ENCODE data around the gene PRKN. TPM values are rescaled to one million over a fixed set of nuclear protein-coding genes. Genes with fewer than 3 reads are reported as not detected.
"Not testable (repeated sequence)": the region's sequence is repeated elsewhere in the genome, so short reads cannot be mapped to it uniquely, and the experiment has no call there.

Gene PRKN
- total RNA-seq, 4 donors from 2014 or later: 8.4 to 44.8 (median 12.6) TPM

GRCh38 chr6:161508341-161508740 is 1219.2 kb downstream of the PRKN start:
- no peak for TF ChIP-seq CTCF (IDR thresholded peaks at IDR 0.05)
- DNase-seq (ENCODE audit: low spot score): no peak
- ATAC-seq (ENCODE audit: low FRiP score): no peak

- DNase-seq (ENCODE audit: low spot score): no peak
- no peak for TF ChIP-seq CTCF (IDR thresholded peaks at IDR 0.05)
- no peak for ATAC-seq (ENCODE audit: low FRiP score)
Observed at GRCh38 chr6:161507375-161507774, 1220.2 kb downstream of the PRKN start.

GRCh38 chr6:161503570-161503969 is 1224.0 kb downstream of the PRKN start:
- DNase-seq (ENCODE audit: low spot score): no peak
- ATAC-seq (ENCODE audit: low FRiP score): no peak
- TF ChIP-seq CTCF (IDR thresholded peaks at IDR 0.05): no peak

GRCh38 chr6:161498881-161499280 is 1228.7 kb downstream of the PRKN start:
- DNase-seq (ENCODE audit: low spot score) (no peak), ATAC-seq (ENCODE audit: low FRiP score) (no peak)
- TF ChIP-seq CTCF (IDR thresholded peaks at IDR 0.05): no peak

GRCh38 chr6:161498359-161498758 is 1229.2 kb downstream of the PRKN start:
- ATAC-seq (ENCODE audit: low FRiP score): no peak
- no peak for TF ChIP-seq CTCF (IDR thresholded peaks at IDR 0.05)
- DNase-seq (ENCODE audit: low spot score): no peak

- no peak for DNase-seq (ENCODE audit: low spot score)
- ATAC-seq (ENCODE audit: low FRiP score): no peak
- TF ChIP-seq CTCF (IDR thresholded peaks at IDR 0.05): no peak
Observed at GRCh38 chr6:161496941-161497340, 1230.6 kb downstream of the PRKN start.

GRCh38 chr6:161496271-161496670 is 1231.3 kb downstream of the PRKN start:
- not testable (repeated sequence) for ATAC-seq (ENCODE audit: low FRiP score); DNase-seq (ENCODE audit: low spot score)

GRCh38 chr6:161494566-161494965 is 1233.0 kb downstream of the PRKN start:
- ATAC-seq (ENCODE audit: low FRiP score) (no peak), DNase-seq (ENCODE audit: low spot score) (no peak)
- no peak for TF ChIP-seq CTCF (IDR thresholded peaks at IDR 0.05)

Measured in omental fat pad (tissue), 4 donors.